MM.1S (cell line): ENCODE measurements around the gene PRR5.

ENCODE experiments used
- CTCF ChIP-seq: fragments of 300-600 bp; sonication (generic); IDR thresholded peaks from 2 replicates; pipeline ENCODE4 v1.5.1; 2016; ENCODE audit warnings: antibody characterized with exemption, low read length, mixed read lengths
- EZH2 ChIP-seq: fragments of 300-600 bp; sonication (generic); optimal IDR thresholded peaks from 2 replicates; pipeline ENCODE3; 2017; ENCODE audit warnings: low read depth, mild to moderate bottlenecking, antibody characterized with exemption, low read length, mixed read lengths

GRCh38 chr22:44733426-44734106, 31.6 kb downstream of the PRR5 start:
- TF ChIP-seq CTCF = no peak
- TF ChIP-seq EZH2 = no peak
